ENCODE measurements around the gene SCNN1A.

- no peak for TF ChIP-seq CTCF (IDR thresholded peaks at IDR 0.05; ENCODE audit: insufficient read depth, low read length)
- TF ChIP-seq SPI1 (IDR thresholded peaks at IDR 0.05; ENCODE audit: borderline replicate concordance, low read depth), result no peak
- TF ChIP-seq POLR2AphosphoS5 (IDR thresholded peaks at IDR 0.05; ENCODE audit: low read depth), result no peak
- no peak for TF ChIP-seq REST (IDR thresholded peaks at IDR 0.05; ENCODE audit: insufficient replicate concordance, low read depth)
These were observed 7.6 kb upstream of the SCNN1A start for GRCh38 chr12:6382982-6383381.

Measured in HL-60 (cell line).